Measurements from ENCODE around the gene INPP5E.

INPP5E gene

GRCh38 chr9:136392538-136393449 lies 46.9 kb downstream of the INPP5E start:
- DNase-seq (ENCODE audit: low read depth) = peak; percentile 34
- TF ChIP-seq CTCF (conservative IDR thresholded peaks at IDR 0.05; ENCODE audit: control insufficient read depth, insufficient read depth, low read depth, low read length) = no peak
- no peak overlapping the region for H3K4me3 ChIP-seq (ENCODE audit: control insufficient read depth, low read depth, low read length)

- no peak for DNase-seq (ENCODE audit: low read depth)
- H3K4me3 ChIP-seq (ENCODE audit: control insufficient read depth, low read depth, low read length) = no peak overlapping the region
- TF ChIP-seq CTCF (conservative IDR thresholded peaks at IDR 0.05; ENCODE audit: control insufficient read depth, insufficient read depth, low read depth, low read length) = no peak
These were observed 47.7 kb downstream of the INPP5E start for GRCh38 chr9:136391737-136392537.

GRCh38 chr9:136389396-136389795 lies 50.2 kb downstream of the INPP5E start:
- no peak overlapping the region for H3K4me3 ChIP-seq (ENCODE audit: control insufficient read depth, low read depth, low read length)
- no peak for DNase-seq (ENCODE audit: low read depth)
- TF ChIP-seq CTCF (conservative IDR thresholded peaks at IDR 0.05; ENCODE audit: control insufficient read depth, insufficient read depth, low read depth, low read length) = no peak

- no peak overlapping the region for H3K4me3 ChIP-seq (ENCODE audit: control insufficient read depth, low read depth, low read length)
- no peak for TF ChIP-seq CTCF (conservative IDR thresholded peaks at IDR 0.05; ENCODE audit: control insufficient read depth, insufficient read depth, low read depth, low read length)
- DNase-seq (ENCODE audit: low read depth) = no peak
These were observed 52.4 kb downstream of the INPP5E start for GRCh38 chr9:136387217-136387616.

GRCh38 chr9:136386018-136386417 lies 53.6 kb downstream of the INPP5E start:
- DNase-seq (ENCODE audit: low read depth) = peak; percentile 18
- no peak overlapping the region for H3K4me3 ChIP-seq (ENCODE audit: control insufficient read depth, low read depth, low read length)
- TF ChIP-seq CTCF (conservative IDR thresholded peaks at IDR 0.05; ENCODE audit: control insufficient read depth, insufficient read depth, low read depth, low read length) = no peak

- no peak overlapping the region for H3K4me3 ChIP-seq (ENCODE audit: control insufficient read depth, low read depth, low read length)
- DNase-seq (ENCODE audit: low read depth) = no peak
These were observed 54.6 kb downstream of the INPP5E start for GRCh38 chr9:136385015-136385414.

More at GRCh38 chr9:136385015-136385414, 54.6 kb downstream of the INPP5E start:
- no peak for TF ChIP-seq CTCF (conservative IDR thresholded peaks at IDR 0.05; ENCODE audit: control insufficient read depth, insufficient read depth, low read depth, low read length)
